Stomach (tissue), 4 donors: ENCODE results near the gene MARCKSL1.

Source experiments
- POLR2A ChIP-seq, 4 donors: fragments of 450-650 bp; IDR thresholded peaks; one replicate each; pipeline ENCODE4 v1.6.1; 2016; ENCODE audit warnings: antibody characterized with exemption in 4 of 4, control low read depth in 2 of 4, mild to moderate bottlenecking in 1 of 4, moderate library complexity in 1 of 4
- POLR2AphosphoS5 ChIP-seq, 3 donors: sonication (generic); formaldehyde crosslinking; IDR thresholded peaks; one replicate each; pipeline ENCODE4 v1.6.1; 2016; ENCODE audit warnings: antibody characterized with exemption in 3 of 3

DNA sequence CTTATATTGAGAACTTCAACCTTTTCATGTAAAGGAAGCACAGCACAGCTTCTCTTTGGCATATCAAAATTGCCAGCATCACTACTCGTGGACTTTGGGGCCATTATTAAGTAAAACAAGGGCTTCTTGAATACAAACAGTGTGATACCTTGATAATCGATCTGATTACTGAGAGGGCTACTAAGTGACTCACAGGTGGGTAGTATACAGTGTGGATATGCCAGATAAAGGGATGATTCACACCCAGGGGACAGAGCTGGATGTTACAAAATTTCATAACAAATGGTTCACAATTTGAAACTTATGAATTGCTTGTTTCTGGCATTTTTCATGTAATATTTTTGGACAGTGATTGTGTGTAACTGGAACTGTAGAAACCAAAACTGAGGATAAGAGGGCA, 28.7 kb downstream of the MARCKSL1 start:
- TF ChIP-seq POLR2A (IDR thresholded peaks at IDR 0.05): no peak
- no peak for TF ChIP-seq POLR2AphosphoS5 (IDR thresholded peaks at IDR 0.05)
